Activated naive CD8-positive, alpha-beta T cell treated with anti-CD3 and anti-CD28 coated beads, Interleukin-2, amount 50 U/mL, for 24 hours (primary cell): ENCODE measurements around the gene GNB1.
"Not testable (repeated sequence)": the region's sequence is repeated elsewhere in the genome, so short reads cannot be mapped to it uniquely, and the experiment has no call there.

Experiments used
- ATAC-seq: fragments of 150-1000 bp; cut with Tn5 transposase; one replicate; pipeline ENCODE4 v1.10.0; 2021
- DNase-seq: peaks from one replicate; pipeline ENCODE4 v3.0.0; 2021
- H3K27ac Mint-ChIP-seq: one replicate; pipeline ENCODE4 v1.8.0; 2021; ENCODE audit warnings: mild to moderate bottlenecking, mixed read lengths
- H3K27me3 Mint-ChIP-seq: one replicate; pipeline ENCODE4 v1.8.0; 2021; ENCODE audit warnings: mixed read lengths
- H3K36me3 Mint-ChIP-seq: one replicate; pipeline ENCODE4 v1.8.0; 2021; ENCODE audit warnings: low read depth, mixed read lengths
- H3K4me1 Mint-ChIP-seq: one replicate; pipeline ENCODE4 v1.8.0; 2021; ENCODE audit warnings: mixed read lengths
- H3K4me3 Mint-ChIP-seq: one replicate; pipeline ENCODE4 v1.8.0; 2021; ENCODE audit warnings: mild to moderate bottlenecking, moderate library complexity, mixed read lengths
- H3K9me3 Mint-ChIP-seq: one replicate; pipeline ENCODE4 v1.8.0; 2021; ENCODE audit warnings: mixed read lengths

GNB1 gene

GRCh38 chr1:1752636-1753606 lies 138.0 kb downstream of the GNB1 start:
- no peak overlapping the region for H3K27ac Mint-ChIP-seq
- H3K27me3 Mint-ChIP-seq, result no peaks in the 10 kb centered on the region
- H3K36me3 Mint-ChIP-seq, result peaks cover 4% of the 10 kb centered on the region

GRCh38 chr1:1752190-1752589 lies 138.7 kb downstream of the GNB1 start:
- DNase-seq (no peak), ATAC-seq (no peak)
- no peak overlapping the region for H3K4me3 Mint-ChIP-seq
- H3K4me1 Mint-ChIP-seq, result peaks cover 2% of the 10 kb centered on the region
- no peak overlapping the region for H3K27ac Mint-ChIP-seq
- no peaks in the 10 kb centered on the region for H3K27me3 Mint-ChIP-seq
- H3K36me3 Mint-ChIP-seq, result no peaks in the 10 kb centered on the region
- no peaks in the 10 kb centered on the region for H3K9me3 Mint-ChIP-seq

More at GRCh38 chr1:1752636-1753606, 138.0 kb downstream of the GNB1 start:
- Mint-ChIP-seq H3K4me3 (no peak overlapping the region), H3K9me3 (no peaks in the 10 kb centered on the region), H3K4me1 (peaks cover 2% of the 10 kb centered on the region)
- DNase-seq (no peak), ATAC-seq (no peak)

- H3K4me1 Mint-ChIP-seq, H3K36me3 Mint-ChIP-seq, DNase-seq, H3K9me3 Mint-ChIP-seq, H3K27me3 Mint-ChIP-seq, H3K4me3 Mint-ChIP-seq, ATAC-seq, H3K27ac Mint-ChIP-seq: not testable (repeated sequence)
Observed at GRCh38 chr1:1749941-1750340, 140.9 kb downstream of the GNB1 start.

GRCh38 chr1:1748686-1749321 lies 142.1 kb downstream of the GNB1 start:
- ATAC-seq (no peak), DNase-seq (no peak)
- H3K4me3 Mint-ChIP-seq, result no peak overlapping the region
- H3K27me3 Mint-ChIP-seq, result no peaks in the 10 kb centered on the region
- no peaks in the 10 kb centered on the region for H3K36me3 Mint-ChIP-seq
- no peaks in the 10 kb centered on the region for H3K9me3 Mint-ChIP-seq
- H3K27ac Mint-ChIP-seq, result no peak overlapping the region
- peaks cover 2% of the 10 kb centered on the region for H3K4me1 Mint-ChIP-seq

- H3K36me3 Mint-ChIP-seq, H3K4me1 Mint-ChIP-seq, H3K9me3 Mint-ChIP-seq, H3K27me3 Mint-ChIP-seq, DNase-seq: not testable (repeated sequence)
- Mint-ChIP-seq H3K27ac (peak overlapping the region; percentile 89), H3K4me3 (peak overlapping the region; percentile 79)
- ATAC-seq, result peak; percentile 85
Observed at GRCh38 chr1:1746566-1746909, 144.3 kb downstream of the GNB1 start.

- DNase-seq (peak; percentile 95), ATAC-seq (peak; percentile 80)
- H3K36me3 Mint-ChIP-seq, H3K27me3 Mint-ChIP-seq, H3K4me1 Mint-ChIP-seq, H3K9me3 Mint-ChIP-seq: not testable (repeated sequence)
- H3K4me3 Mint-ChIP-seq, result peak overlapping the region; percentile 79
- H3K27ac Mint-ChIP-seq, result peak overlapping the region; percentile 89
Observed at GRCh38 chr1:1745651-1746565, 145.0 kb downstream of the GNB1 start.

GRCh38 chr1:1742529-1742928 lies 148.4 kb downstream of the GNB1 start:
- not testable (repeated sequence) for ATAC-seq, H3K9me3 Mint-ChIP-seq, H3K27me3 Mint-ChIP-seq, H3K27ac Mint-ChIP-seq, DNase-seq, H3K4me1 Mint-ChIP-seq, H3K4me3 Mint-ChIP-seq, H3K36me3 Mint-ChIP-seq

GRCh38 chr1:1741013-1741412 lies 149.9 kb downstream of the GNB1 start:
- not testable (repeated sequence) for H3K36me3 Mint-ChIP-seq, ATAC-seq, H3K9me3 Mint-ChIP-seq, H3K27ac Mint-ChIP-seq, DNase-seq, H3K4me3 Mint-ChIP-seq, H3K27me3 Mint-ChIP-seq, H3K4me1 Mint-ChIP-seq

- H3K27me3 Mint-ChIP-seq, result not testable (repeated sequence)
Observed at GRCh38 chr1:1738799-1739337, 152.0 kb downstream of the GNB1 start.

GRCh38 chr1:1737675-1738590 lies 153.0 kb downstream of the GNB1 start:
- not testable (repeated sequence) for H3K27ac Mint-ChIP-seq, H3K27me3 Mint-ChIP-seq, H3K36me3 Mint-ChIP-seq, DNase-seq, H3K4me1 Mint-ChIP-seq, H3K9me3 Mint-ChIP-seq
- peak overlapping the region; percentile 42 for H3K4me3 Mint-ChIP-seq
- peak; percentile 58 for ATAC-seq

More at GRCh38 chr1:1738799-1739337, 152.0 kb downstream of the GNB1 start:
- H3K36me3 Mint-ChIP-seq, H3K9me3 Mint-ChIP-seq, H3K27ac Mint-ChIP-seq, DNase-seq, H3K4me1 Mint-ChIP-seq, H3K4me3 Mint-ChIP-seq: not testable (repeated sequence)
- peak; percentile 35 for ATAC-seq
